Chondrocyte (in vitro differentiated cells): ENCODE measurements around the gene DKK3. TPM values are rescaled to one million over a fixed set of nuclear protein-coding genes. Genes with fewer than 3 reads are reported as not detected.

Experiments used
- DNase-seq: peaks from one replicate; pipeline ENCODE4 v3.0.0; 2021; ENCODE audit warnings: mixed read lengths, low spot score
- H3K27ac Mint-ChIP-seq: one replicate; pipeline ENCODE4 v1.8.0; 2021; ENCODE audit warnings: mild to moderate bottlenecking, moderate library complexity, mixed read lengths; ENCODE audit not compliant: unreplicated experiment
- H3K27me3 Mint-ChIP-seq: 2 replicates; pipeline ENCODE4 v1.8.0; 2021; ENCODE audit warnings: low read depth, mixed read lengths
- H3K36me3 Mint-ChIP-seq: 2 replicates; pipeline ENCODE4 v1.8.0; 2021; ENCODE audit warnings: low read depth, mixed read lengths
- H3K4me1 Mint-ChIP-seq: 2 replicates; pipeline ENCODE4 v1.8.0; 2021; ENCODE audit warnings: low read depth, mild to moderate bottlenecking, mixed read lengths
- H3K4me3 Mint-ChIP-seq: one replicate; pipeline ENCODE4 v1.8.0; 2021; ENCODE audit warnings: mild to moderate bottlenecking, moderate library complexity, mixed read lengths; ENCODE audit not compliant: unreplicated experiment
- H3K9me3 Mint-ChIP-seq: 2 replicates; pipeline ENCODE4 v1.8.0; 2021; ENCODE audit warnings: low read depth, mixed read lengths
- CTCF ChIP-seq: fragments of 200-600 bp; sonication (generic); IDR thresholded peaks from 2 replicates; pipeline ENCODE4 v1.5.0; 2021; ENCODE audit warnings: antibody characterized with exemption, mild to moderate bottlenecking, moderate library complexity
- long read RNA-seq: library from polyadenylated mRNA; stranded (forward); transcript quantifications from one replicate; pipeline ENCODE4 v2.0.0, GENCODE V29; 2021
- total RNA-seq: library from RNA; stranded (reverse); gene quantifications from 3 replicates; pipeline ENCODE4 v1.2.1, GENCODE V29; 2021

DKK3 gene
- 575 to 655 TPM (median 579 TPM) in 3 replicates for total RNA-seq
- long read RNA-seq, transcript DKK3-202 (8 exons, 2,650 nt) = minor isoform, 72 of 2,167 reads
- long read RNA-seq, transcript DKK3-214 (4 exons, 717 nt) = minor isoform, 6 of 2,167 reads
- long read RNA-seq, transcript DKK3-201 (8 exons, 2,636 nt) = major isoform, 848 of 2,167 reads
- long read RNA-seq, partial matches to known transcripts = 1,025 of 2,167 reads
- long read RNA-seq, other reads (novel, unspliced or antisense) = 216 of 2,167 reads

GRCh38 chr11:12007769-12008737 is at the start of gene DKK3:
Gene DKK3, minus strand, starts transcription at chr11:12008626. Its CDS starts 44 bp downstream, at chr11:12008582.
- peaks cover 2% of the 10 kb centered on the region for H3K36me3 Mint-ChIP-seq
- H3K9me3 Mint-ChIP-seq = no peaks in the 10 kb centered on the region
- H3K27me3 Mint-ChIP-seq = no peaks in the 10 kb centered on the region
- no peak for DNase-seq
- H3K4me3 Mint-ChIP-seq = peak within 1 kb of the TSS; percentile 91
- no peak for TF ChIP-seq CTCF
- H3K27ac Mint-ChIP-seq = peak within 1 kb of the TSS; percentile 81
- peaks cover 53% of the 10 kb centered on the region for H3K4me1 Mint-ChIP-seq

- Mint-ChIP-seq H3K27ac (no peak overlapping the region), H3K36me3 (no peaks in the 10 kb centered on the region), H3K4me1 (peaks cover 10% of the 10 kb centered on the region), H3K4me3 (no peak overlapping the region), H3K9me3 (peaks cover 2% of the 10 kb centered on the region), H3K27me3 (no peaks in the 10 kb centered on the region)
- DNase-seq = no peak
- no peak for TF ChIP-seq CTCF
These were observed 49.0 kb upstream of the DKK3 start for GRCh38 chr11:12057299-12057980.

GRCh38 chr11:12056119-12056518 is 47.7 kb upstream of the DKK3 start:
- Mint-ChIP-seq H3K4me1 (peaks cover 13% of the 10 kb centered on the region), H3K4me3 (no peak overlapping the region), H3K27ac (no peak overlapping the region), H3K36me3 (no peaks in the 10 kb centered on the region), H3K9me3 (peaks cover 2% of the 10 kb centered on the region), H3K27me3 (no peaks in the 10 kb centered on the region)
- DNase-seq = no peak
- peak; percentile 36 for TF ChIP-seq CTCF

- Mint-ChIP-seq H3K9me3 (peaks cover 2% of the 10 kb centered on the region), H3K27ac (peak overlapping the region; percentile 45), H3K27me3 (no peaks in the 10 kb centered on the region), H3K36me3 (no peaks in the 10 kb centered on the region), H3K4me1 (peaks cover 36% of the 10 kb centered on the region), H3K4me3 (no peak overlapping the region)
- TF ChIP-seq CTCF = peak; percentile 1
- DNase-seq = no peak
These were observed 45.4 kb upstream of the DKK3 start for GRCh38 chr11:12053606-12054361.
